Central memory CD8-positive, alpha-beta T cell (primary cell): ENCODE measurements around the gene XRN2.

ENCODE experiments used
- ATAC-seq: fragments of 150-1000 bp; cut with Tn5 transposase; replicated peaks from 2 replicates; pipeline ENCODE4 v1.10.0; 2022; ENCODE audit warnings: mild to moderate bottlenecking, moderate FRiP score, moderate number of reproducible peaks; ENCODE audit not compliant: poor library complexity, severe bottlenecking; ENCODE audit errors: extremely low read depth
- DNase-seq, 2 donors: peaks; one replicate each; pipeline ENCODE4 v3.0.0; 2021; ENCODE audit warnings: low spot score in 2 of 2
- H3K27ac Mint-ChIP-seq: one replicate; pipeline ENCODE4 v1.8.0; 2022; ENCODE audit warnings: low read depth, mild to moderate bottlenecking, moderate library complexity, mixed read lengths
- H3K27me3 Mint-ChIP-seq: one replicate; pipeline ENCODE4 v1.8.0; 2022; ENCODE audit warnings: mixed read lengths
- H3K36me3 Mint-ChIP-seq: one replicate; pipeline ENCODE4 v1.8.0; 2022; ENCODE audit warnings: mild to moderate bottlenecking, moderate library complexity, mixed read lengths; ENCODE audit not compliant: insufficient read depth
- H3K4me1 Mint-ChIP-seq: one replicate; pipeline ENCODE4 v1.8.0; 2022; ENCODE audit warnings: mixed read lengths
- H3K4me3 Mint-ChIP-seq: one replicate; pipeline ENCODE4 v1.8.0; 2022; ENCODE audit warnings: mild to moderate bottlenecking, moderate library complexity, mixed read lengths
- H3K9me3 Mint-ChIP-seq: one replicate; pipeline ENCODE4 v1.8.0; 2022; ENCODE audit warnings: mixed read lengths

Gene XRN2

DNA sequence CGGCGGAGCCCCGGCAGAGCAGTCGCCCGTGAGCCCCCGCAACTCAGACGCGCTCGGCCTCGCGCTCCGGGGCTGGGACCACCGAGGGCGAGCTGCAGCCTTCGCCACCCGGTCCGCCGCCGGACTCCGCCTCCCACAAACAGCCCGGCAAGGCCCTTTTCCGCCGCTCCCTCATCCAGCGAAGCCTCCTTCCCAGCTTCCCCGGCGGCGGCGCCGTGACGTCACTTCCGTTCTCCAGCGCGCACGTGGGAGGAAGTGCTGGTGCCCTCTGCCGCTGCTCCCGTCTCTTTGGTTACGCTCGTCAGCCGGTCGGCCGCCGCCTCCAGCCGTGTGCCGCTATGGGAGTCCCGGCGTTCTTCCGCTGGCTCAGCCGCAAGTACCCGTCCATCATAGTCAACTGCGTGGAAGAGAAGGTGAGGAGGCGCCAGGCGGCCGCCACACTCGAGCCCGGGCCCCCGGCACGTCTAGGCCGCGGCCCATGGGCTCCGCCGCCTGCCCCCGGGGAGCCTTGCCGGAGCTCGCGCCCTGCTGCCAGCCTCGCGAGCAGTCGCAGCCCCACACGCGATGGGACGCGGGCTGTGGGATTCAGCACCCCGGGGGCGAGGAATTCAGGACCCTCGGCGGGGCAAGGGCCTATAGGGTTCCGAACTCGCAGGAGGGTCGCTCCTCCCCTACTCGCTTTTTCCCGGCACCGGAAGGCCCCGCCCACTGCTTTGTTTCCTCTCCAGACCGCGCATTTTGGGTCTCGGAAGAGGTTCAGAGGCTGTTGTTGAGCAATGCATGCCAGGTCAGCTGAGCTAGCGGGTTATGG is at the start of gene XRN2:
XRN2 (plus strand) TSS at position 271 of the 811 bp plus-strand sequence; CDS start at position 339, 68 bp downstream.
- Mint-ChIP-seq H3K4me1 (peaks cover 29% of the 10 kb centered on the region), H3K27me3 (no peaks in the 10 kb centered on the region), H3K9me3 (no peaks in the 10 kb centered on the region), H3K27ac (peak within 1 kb of the TSS; percentile 97), H3K36me3 (peaks cover 15% of the 10 kb centered on the region), H3K4me3 (peak within 1 kb of the TSS; percentile 89)
- ATAC-seq, result peak; percentile 85
- DNase-seq, result peak; percentile 88

- H3K36me3 Mint-ChIP-seq, result no peaks in the 10 kb centered on the region
- ATAC-seq, result no peak
- H3K27ac Mint-ChIP-seq, result no peak overlapping the region
- H3K4me3 Mint-ChIP-seq, result no peak overlapping the region
- no peak for DNase-seq
- H3K27me3 Mint-ChIP-seq, result peaks cover 17% of the 10 kb centered on the region
- no peaks in the 10 kb centered on the region for H3K4me1 Mint-ChIP-seq
- no peaks in the 10 kb centered on the region for H3K9me3 Mint-ChIP-seq
Observed at GRCh38 chr20:21257192-21257591, 45.9 kb upstream of the XRN2 start.

GRCh38 chr20:21258411-21258810 is 44.7 kb upstream of the XRN2 start:
- Mint-ChIP-seq H3K4me3 (no peak overlapping the region), H3K4me1 (no peaks in the 10 kb centered on the region)

GRCh38 chr20:21259346-21259745 is 43.8 kb upstream of the XRN2 start:
- no peak overlapping the region for H3K27ac Mint-ChIP-seq
- H3K9me3 Mint-ChIP-seq, result no peaks in the 10 kb centered on the region
- H3K36me3 Mint-ChIP-seq, result no peaks in the 10 kb centered on the region
- ATAC-seq (no peak), DNase-seq (no peak)
- no peaks in the 10 kb centered on the region for H3K4me1 Mint-ChIP-seq
- peaks cover 32% of the 10 kb centered on the region for H3K27me3 Mint-ChIP-seq
- no peak overlapping the region for H3K4me3 Mint-ChIP-seq

More at GRCh38 chr20:21258411-21258810, 44.7 kb upstream of the XRN2 start:
- no peak overlapping the region for H3K27ac Mint-ChIP-seq
- peaks cover 27% of the 10 kb centered on the region for H3K27me3 Mint-ChIP-seq
- DNase-seq (no peak), ATAC-seq (no peak)
- H3K36me3 Mint-ChIP-seq, result no peaks in the 10 kb centered on the region
- no peaks in the 10 kb centered on the region for H3K9me3 Mint-ChIP-seq

GRCh38 chr20:21262812-21263211 is 40.3 kb upstream of the XRN2 start:
- H3K9me3 Mint-ChIP-seq, result no peaks in the 10 kb centered on the region

DNA sequence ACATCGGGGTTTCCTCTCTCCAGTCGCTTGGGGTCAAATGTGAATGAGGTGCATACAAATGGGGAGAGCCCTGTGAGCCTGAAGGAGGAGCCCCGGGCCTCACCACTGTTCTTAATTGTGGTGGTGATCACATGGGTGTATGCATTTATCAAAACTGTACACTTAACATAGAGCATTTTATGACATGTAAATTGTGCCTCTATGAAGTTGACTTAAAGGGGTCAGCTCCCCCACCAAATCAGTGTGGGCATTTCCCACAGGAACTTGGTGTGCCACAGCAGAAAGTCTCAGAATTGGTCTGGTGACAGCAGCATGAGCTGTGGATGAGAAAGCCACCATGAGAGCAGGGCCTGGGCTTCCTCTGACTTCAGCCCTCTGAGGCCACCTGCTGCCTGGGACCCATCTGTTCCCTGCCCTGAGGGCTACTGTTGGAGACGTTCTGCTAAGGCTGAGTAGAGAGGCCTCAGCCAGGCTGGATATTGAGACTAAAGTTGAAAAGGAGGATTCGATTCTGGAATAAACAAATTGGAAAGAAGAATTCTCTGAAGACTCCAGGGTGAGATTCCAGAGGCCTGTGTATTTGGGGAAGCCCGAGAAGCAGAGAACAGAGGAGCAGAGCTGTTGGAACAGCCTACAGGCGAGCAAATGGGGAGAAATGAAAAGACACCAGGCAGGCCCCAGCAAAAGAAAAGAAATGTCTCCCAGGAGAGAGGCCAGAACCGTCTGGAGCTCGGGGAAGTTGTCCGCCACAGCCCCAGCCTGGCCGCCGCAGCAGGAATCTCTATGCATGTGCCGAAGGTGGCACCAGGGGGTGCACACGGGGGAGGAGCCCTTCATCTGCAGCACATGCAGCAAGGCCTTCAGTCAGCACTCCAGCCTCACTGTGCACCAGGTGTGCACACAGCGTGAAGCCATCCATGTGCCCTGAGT is 37.6 kb upstream of the XRN2 start:
- no peak overlapping the region for H3K27ac Mint-ChIP-seq
- no peaks in the 10 kb centered on the region for H3K36me3 Mint-ChIP-seq
- peaks cover 29% of the 10 kb centered on the region for H3K27me3 Mint-ChIP-seq
- no peak for ATAC-seq
- H3K4me1 Mint-ChIP-seq, result no peaks in the 10 kb centered on the region
- H3K9me3 Mint-ChIP-seq, result no peaks in the 10 kb centered on the region
- H3K4me3 Mint-ChIP-seq, result no peak overlapping the region
- DNase-seq, result no peak

More at GRCh38 chr20:21262812-21263211, 40.3 kb upstream of the XRN2 start:
- no peaks in the 10 kb centered on the region for H3K36me3 Mint-ChIP-seq
- no peaks in the 10 kb centered on the region for H3K4me1 Mint-ChIP-seq
- ATAC-seq, result no peak
- peaks cover 34% of the 10 kb centered on the region for H3K27me3 Mint-ChIP-seq
- H3K4me3 Mint-ChIP-seq, result no peak overlapping the region
- DNase-seq, result no peak
- H3K27ac Mint-ChIP-seq, result no peak overlapping the region

DNA sequence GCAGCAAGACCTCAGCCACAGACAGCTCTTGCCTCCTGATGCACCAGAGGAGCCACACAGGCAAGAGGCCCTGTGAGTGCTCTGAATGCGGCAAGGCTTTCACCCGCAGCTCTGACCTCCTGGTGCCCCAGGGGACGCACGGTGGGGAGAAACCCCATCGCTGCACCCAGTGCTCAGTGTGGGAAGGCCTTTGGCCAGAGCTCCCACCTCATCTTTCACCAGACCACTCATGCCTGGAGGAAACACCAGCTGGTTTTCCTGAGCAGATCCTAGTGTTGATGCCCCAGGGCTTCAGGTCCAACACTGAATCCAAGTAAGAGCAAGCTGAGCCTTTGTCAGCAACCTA is 37.0 kb upstream of the XRN2 start:
- Mint-ChIP-seq H3K4me1 (no peaks in the 10 kb centered on the region), H3K27ac (no peak overlapping the region), H3K4me3 (no peak overlapping the region), H3K27me3 (peaks cover 35% of the 10 kb centered on the region), H3K9me3 (no peaks in the 10 kb centered on the region), H3K36me3 (peaks cover under 1% of the 10 kb centered on the region)
- no peak for DNase-seq
- ATAC-seq, result no peak

GRCh38 chr20:21269772-21270171 is 33.4 kb upstream of the XRN2 start:
- Mint-ChIP-seq H3K4me1 (no peaks in the 10 kb centered on the region), H3K36me3 (peaks cover 2% of the 10 kb centered on the region), H3K27me3 (peaks cover 54% of the 10 kb centered on the region), H3K27ac (no peak overlapping the region), H3K9me3 (peaks cover 5% of the 10 kb centered on the region), H3K4me3 (no peak overlapping the region)
- no peak for DNase-seq
- ATAC-seq, result no peak

- Mint-ChIP-seq H3K27me3 (peaks cover 46% of the 10 kb centered on the region), H3K27ac (no peak overlapping the region), H3K4me1 (no peaks in the 10 kb centered on the region), H3K4me3 (no peak overlapping the region), H3K36me3 (peaks cover 2% of the 10 kb centered on the region), H3K9me3 (peaks cover 5% of the 10 kb centered on the region)
- DNase-seq, result no peak
- ATAC-seq, result no peak
Observed at GRCh38 chr20:21270806-21271205, 32.3 kb upstream of the XRN2 start.

DNA sequence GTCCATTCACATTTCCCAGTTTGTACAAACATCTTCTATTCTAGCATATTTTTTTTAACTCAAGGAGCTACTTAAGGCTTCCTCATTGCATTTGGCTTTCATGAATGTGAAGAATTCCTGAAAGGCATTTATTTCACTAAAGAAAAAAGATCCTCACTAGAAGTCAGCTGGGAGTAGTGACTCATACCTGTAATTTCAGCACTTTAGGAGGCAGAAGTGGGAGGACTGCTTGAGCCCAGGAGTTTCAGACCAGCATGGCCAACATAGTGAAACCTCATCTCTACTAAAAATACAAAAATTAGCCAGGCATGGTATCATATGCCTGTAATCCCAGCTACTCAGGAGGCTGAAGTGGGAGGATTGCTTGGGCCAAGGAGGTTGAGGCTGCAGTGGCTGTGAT is 30.9 kb upstream of the XRN2 start:
- Mint-ChIP-seq H3K36me3 (peaks cover 2% of the 10 kb centered on the region), H3K4me3 (no peak overlapping the region), H3K9me3 (peaks cover 5% of the 10 kb centered on the region), H3K27me3 (peaks cover 45% of the 10 kb centered on the region), H3K4me1 (no peaks in the 10 kb centered on the region), H3K27ac (no peak overlapping the region)
- ATAC-seq, result no peak
- DNase-seq, result no peak

DNA sequence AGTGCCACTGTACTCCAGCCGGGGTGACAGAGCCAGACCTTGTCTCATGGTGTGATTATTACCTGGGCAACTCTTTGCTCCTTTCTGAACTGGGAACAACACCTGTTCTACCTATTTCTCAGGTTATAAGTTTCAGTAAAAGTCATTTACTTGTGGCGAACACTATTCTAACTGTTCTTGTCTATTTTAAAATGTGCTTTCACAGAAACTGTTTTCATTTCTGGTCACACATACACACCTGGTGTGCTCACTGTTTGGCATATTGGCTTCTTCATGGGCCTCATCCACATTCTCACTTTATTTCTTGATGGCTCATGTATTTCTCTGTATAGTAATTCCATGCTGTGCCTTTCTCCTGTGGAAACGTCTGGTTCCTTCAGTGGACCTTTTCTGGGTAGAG is 30.5 kb upstream of the XRN2 start:
- H3K27ac Mint-ChIP-seq, result no peak overlapping the region
- H3K27me3 Mint-ChIP-seq, result peaks cover 46% of the 10 kb centered on the region
- H3K9me3 Mint-ChIP-seq, result peaks cover 5% of the 10 kb centered on the region
- H3K4me3 Mint-ChIP-seq, result no peak overlapping the region
- peaks cover 2% of the 10 kb centered on the region for H3K36me3 Mint-ChIP-seq
- no peak for ATAC-seq
- H3K4me1 Mint-ChIP-seq, result no peaks in the 10 kb centered on the region
- no peak for DNase-seq

DNA sequence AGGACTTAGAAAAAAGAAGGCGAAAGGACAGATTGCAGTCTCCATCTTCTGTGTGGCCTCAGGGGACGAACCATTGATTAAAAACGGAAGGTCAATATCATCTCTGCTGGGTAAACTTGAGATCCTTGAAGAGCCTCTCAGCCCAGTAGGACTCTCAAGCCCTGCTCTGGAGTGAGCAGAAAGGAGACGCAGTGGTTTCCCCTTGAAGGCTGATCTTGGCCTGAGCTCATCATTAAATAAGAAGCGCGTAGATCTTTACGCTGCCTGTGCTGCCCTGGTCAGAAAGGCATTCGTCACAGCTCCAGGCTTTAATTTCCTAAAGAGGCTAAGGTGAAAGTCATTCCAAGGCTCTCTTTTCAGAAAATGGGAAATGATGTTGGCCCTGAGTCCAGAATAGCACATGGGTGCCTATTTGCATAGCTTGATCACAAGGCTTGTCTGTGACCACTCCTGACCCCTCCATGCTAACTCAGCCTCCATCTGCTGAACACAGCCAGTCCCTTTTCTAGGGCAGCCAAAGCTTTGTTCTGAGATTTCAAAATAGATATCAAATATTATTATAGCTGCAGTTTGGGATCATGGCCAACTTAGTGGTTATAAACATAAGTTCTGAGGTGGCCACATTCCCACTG is 29.3 kb upstream of the XRN2 start:
- H3K4me1 Mint-ChIP-seq, result no peaks in the 10 kb centered on the region
- ATAC-seq (no peak), DNase-seq (no peak)
- peaks cover 5% of the 10 kb centered on the region for H3K9me3 Mint-ChIP-seq
- peaks cover 2% of the 10 kb centered on the region for H3K36me3 Mint-ChIP-seq
- peaks cover 54% of the 10 kb centered on the region for H3K27me3 Mint-ChIP-seq
- no peak overlapping the region for H3K4me3 Mint-ChIP-seq
- H3K27ac Mint-ChIP-seq, result no peak overlapping the region
